ENCODE measurements around the gene KIF26B. TPM values are rescaled to one million over a fixed set of nuclear protein-coding genes. Genes with fewer than 3 reads are reported as not detected.

Gene KIF26B
- total RNA-seq, 1 donor from 2014 or later, result 8.8 TPM

DNA sequence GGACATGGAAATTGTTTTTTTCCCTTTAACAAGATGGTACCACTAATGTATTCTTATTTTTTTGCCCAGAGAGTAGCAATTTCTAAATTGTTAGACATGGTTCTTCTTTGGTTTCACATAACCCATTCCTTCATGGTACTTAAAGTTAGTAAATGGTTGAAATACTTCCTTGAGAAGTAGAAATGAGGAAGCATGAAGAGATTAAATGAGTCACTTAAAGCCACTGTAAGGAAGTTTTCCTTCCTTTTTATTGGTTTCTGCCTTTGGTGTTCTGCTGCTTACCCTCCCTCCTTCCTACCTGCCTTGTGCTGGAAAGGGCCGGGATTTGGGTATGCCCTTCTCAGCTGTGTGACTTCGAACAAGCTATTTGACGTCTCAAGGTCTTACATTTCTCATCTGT lies 101.0 kb downstream of the KIF26B start:
- H3K4me3 Mint-ChIP-seq (ENCODE audit: unreplicated experiment), result no peak overlapping the region
- H3K27me3 Mint-ChIP-seq (ENCODE audit: unreplicated experiment), result peaks cover 3% of the 10 kb centered on the region
- no peak overlapping the region for H3K27ac Mint-ChIP-seq (ENCODE audit: unreplicated experiment)
- TF ChIP-seq, protein P1, sequence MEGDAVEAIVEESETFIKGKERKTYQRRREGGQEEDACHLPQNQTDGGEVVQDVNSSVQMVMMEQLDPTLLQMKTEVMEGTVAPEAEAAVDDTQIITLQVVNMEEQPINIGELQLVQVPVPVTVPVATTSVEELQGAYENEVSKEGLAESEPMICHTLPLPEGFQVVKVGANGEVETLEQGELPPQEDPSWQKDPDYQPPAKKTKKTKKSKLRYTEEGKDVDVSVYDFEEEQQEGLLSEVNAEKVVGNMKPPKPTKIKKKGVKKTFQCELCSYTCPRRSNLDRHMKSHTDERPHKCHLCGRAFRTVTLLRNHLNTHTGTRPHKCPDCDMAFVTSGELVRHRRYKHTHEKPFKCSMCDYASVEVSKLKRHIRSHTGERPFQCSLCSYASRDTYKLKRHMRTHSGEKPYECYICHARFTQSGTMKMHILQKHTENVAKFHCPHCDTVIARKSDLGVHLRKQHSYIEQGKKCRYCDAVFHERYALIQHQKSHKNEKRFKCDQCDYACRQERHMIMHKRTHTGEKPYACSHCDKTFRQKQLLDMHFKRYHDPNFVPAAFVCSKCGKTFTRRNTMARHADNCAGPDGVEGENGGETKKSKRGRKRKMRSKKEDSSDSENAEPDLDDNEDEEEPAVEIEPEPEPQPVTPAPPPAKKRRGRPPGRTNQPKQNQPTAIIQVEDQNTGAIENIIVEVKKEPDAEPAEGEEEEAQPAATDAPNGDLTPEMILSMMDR (IDR thresholded peaks at IDR 0.05), result no peak
- H3K4me1 Mint-ChIP-seq (ENCODE audit: unreplicated experiment), result no peaks in the 10 kb centered on the region
- peaks cover 4% of the 10 kb centered on the region for H3K9me3 Mint-ChIP-seq (ENCODE audit: unreplicated experiment)
- no peaks in the 10 kb centered on the region for H3K36me3 Mint-ChIP-seq (ENCODE audit: unreplicated experiment)
- DNase-seq (ENCODE audit: extremely low spot score, unreplicated experiment), result no peak

DNA sequence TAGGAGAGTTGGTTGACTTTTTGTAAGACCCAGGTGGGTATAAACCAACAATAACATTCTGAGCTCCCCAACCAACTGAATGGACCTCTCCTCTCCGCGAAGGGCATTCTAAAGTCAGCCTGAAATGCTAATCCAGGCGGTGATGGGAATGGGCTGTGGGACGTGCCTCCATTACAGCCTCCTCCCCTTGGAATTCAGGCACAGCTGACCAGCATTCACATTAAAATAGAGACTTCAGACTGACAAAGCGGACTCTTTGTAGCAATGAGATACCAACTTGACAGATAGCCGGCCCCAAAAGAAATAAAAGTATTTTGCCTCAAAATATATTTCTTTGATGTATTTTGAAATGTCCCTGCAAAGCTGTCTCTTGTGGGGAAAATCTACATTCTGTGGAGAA lies 101.7 kb downstream of the KIF26B start:
- TF ChIP-seq, protein P1 (IDR thresholded peaks at IDR 0.05), result no peak
- no peak for DNase-seq (ENCODE audit: extremely low spot score, unreplicated experiment)
- Mint-ChIP-seq H3K4me3 (ENCODE audit: unreplicated experiment) (no peak overlapping the region), H3K27me3 (ENCODE audit: unreplicated experiment) (peaks cover 3% of the 10 kb centered on the region), H3K4me1 (ENCODE audit: unreplicated experiment) (no peaks in the 10 kb centered on the region), H3K36me3 (ENCODE audit: unreplicated experiment) (no peaks in the 10 kb centered on the region), H3K27ac (ENCODE audit: unreplicated experiment) (no peak overlapping the region), H3K9me3 (ENCODE audit: unreplicated experiment) (peaks cover 4% of the 10 kb centered on the region)

DNA sequence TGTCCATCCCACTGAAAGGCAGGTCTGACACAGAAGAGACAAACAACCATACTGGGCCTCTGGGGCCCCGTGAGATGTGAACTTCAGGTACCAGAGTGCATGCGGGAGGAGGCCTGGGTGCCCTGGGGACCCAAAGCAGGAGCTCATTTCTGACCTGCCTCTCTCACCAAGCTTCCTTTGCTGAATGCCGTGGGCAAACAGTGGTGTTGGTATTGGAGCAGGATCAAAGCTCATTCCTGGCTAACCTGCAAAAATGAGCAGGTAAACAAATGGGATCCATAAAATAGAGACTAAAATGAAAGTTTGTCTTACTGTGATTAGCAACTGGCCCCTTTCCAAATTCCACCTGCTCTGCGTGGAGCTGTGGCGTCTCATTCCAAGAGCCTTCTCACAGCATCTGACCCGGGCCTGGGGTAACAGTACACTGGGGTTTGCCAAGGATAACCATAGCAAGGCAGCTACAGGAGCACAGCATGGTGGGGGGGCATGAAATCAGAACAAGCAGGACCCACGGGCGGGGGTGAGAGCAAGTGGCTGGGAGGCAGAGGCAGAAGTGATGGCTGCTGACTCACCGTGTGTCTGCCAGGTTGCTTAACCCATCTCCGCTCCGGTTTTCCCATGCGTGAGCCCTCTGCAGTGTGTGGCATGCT lies 103.6 kb downstream of the KIF26B start:
- H3K36me3 Mint-ChIP-seq (ENCODE audit: unreplicated experiment), result no peaks in the 10 kb centered on the region

DNA sequence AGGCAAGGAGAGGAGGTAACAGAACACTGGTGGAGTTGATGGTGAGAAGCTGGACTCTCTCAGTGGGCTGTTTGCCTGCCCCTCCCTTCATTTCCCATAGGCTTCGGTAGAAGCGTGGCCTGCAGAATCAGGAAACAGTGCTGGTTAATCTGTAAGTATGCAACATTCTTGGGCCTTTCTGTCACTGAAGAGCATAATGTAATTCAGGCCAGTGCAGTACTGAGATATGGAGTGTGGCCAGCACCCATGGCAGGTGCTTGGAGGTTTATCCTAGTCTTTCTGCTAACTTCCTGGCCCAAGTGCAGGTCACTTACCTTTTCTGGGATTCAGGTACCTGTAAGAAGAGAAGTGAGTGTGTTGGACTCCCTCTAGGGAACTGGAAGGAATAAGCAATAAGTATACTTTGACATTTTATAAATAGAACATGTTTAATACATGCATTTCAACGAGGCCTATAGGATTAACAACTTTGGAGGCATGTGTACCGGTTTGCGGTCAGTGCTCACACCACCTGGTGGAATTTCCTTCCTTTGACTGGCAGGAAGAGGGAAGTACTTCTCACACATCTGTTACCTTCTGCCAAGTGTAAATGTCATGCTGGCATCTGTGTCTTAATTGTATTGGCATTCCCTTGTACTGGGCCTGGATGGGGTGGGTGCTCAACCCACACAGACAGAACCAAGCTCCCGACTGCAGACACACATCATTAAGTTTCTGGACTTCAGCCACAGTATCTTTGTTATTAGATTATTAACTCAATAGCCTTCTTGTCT lies 105.5 kb downstream of the KIF26B start:
- TF ChIP-seq, protein P1 (IDR thresholded peaks at IDR 0.05), result no peak
- Mint-ChIP-seq H3K4me3 (ENCODE audit: unreplicated experiment) (no peak overlapping the region), H3K27ac (ENCODE audit: unreplicated experiment) (no peak overlapping the region), H3K9me3 (ENCODE audit: unreplicated experiment) (no peaks in the 10 kb centered on the region), H3K27me3 (ENCODE audit: unreplicated experiment) (peaks cover 10% of the 10 kb centered on the region), H3K4me1 (ENCODE audit: unreplicated experiment) (no peaks in the 10 kb centered on the region), H3K36me3 (ENCODE audit: unreplicated experiment) (no peaks in the 10 kb centered on the region)
- DNase-seq (ENCODE audit: extremely low spot score, unreplicated experiment), result no peak

More for the DNA sequence above, 103.6 kb downstream of the KIF26B start:
- Mint-ChIP-seq H3K27ac (ENCODE audit: unreplicated experiment) (no peak overlapping the region), H3K4me3 (ENCODE audit: unreplicated experiment) (no peak overlapping the region), H3K27me3 (ENCODE audit: unreplicated experiment) (peaks cover 6% of the 10 kb centered on the region), H3K9me3 (ENCODE audit: unreplicated experiment) (no peaks in the 10 kb centered on the region), H3K4me1 (ENCODE audit: unreplicated experiment) (no peaks in the 10 kb centered on the region)
- TF ChIP-seq, protein P1 (IDR thresholded peaks at IDR 0.05), result no peak
- DNase-seq (ENCODE audit: extremely low spot score, unreplicated experiment), result no peak

DNA sequence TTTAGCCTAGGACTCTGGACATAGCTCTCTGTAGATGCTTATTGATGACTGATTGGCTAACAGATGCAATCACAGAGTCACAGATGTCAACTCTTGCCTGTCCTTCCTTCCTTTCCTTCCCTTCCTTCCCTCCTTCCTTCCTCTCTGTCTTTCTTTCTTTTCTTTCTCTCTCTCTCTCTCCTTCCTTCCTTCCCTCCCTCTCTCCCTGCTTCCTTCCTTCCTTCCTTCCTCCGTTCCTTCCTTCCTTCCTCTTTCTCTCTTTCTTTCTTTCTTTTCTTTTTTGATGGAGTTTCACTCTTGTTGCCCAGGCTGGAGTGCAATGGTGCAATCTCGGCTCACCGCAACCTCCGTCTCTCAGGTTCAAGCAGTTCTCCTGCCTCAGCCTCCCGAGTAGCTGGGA lies 106.1 kb downstream of the KIF26B start:
- Mint-ChIP-seq H3K4me1 (ENCODE audit: unreplicated experiment) (no peaks in the 10 kb centered on the region), H3K9me3 (ENCODE audit: unreplicated experiment) (no peaks in the 10 kb centered on the region), H3K36me3 (ENCODE audit: unreplicated experiment) (no peaks in the 10 kb centered on the region), H3K27ac (ENCODE audit: unreplicated experiment) (no peak overlapping the region), H3K27me3 (ENCODE audit: unreplicated experiment) (peaks cover 10% of the 10 kb centered on the region), H3K4me3 (ENCODE audit: unreplicated experiment) (no peak overlapping the region)
- no peak for DNase-seq (ENCODE audit: extremely low spot score, unreplicated experiment)
- TF ChIP-seq, protein P1 (IDR thresholded peaks at IDR 0.05), result no peak

All from osteocyte (in vitro differentiated cells).